Prostate gland (tissue), 2 donors: ENCODE measurements around the gene DMD. TPM values are rescaled to one million over a fixed set of nuclear protein-coding genes. Genes with fewer than 3 reads are reported as not detected.

Experiments
- DNase-seq: peaks from one replicate; pipeline ENCODE4 v3.0.0-alpha.2; 2019; ENCODE audit warnings: low spot score
- H3K27ac ChIP-seq, 2 donors: fragments of 200-600 bp; sonication (generic); 2 replicates each; pipeline ENCODE4 v1.5.1; 2017 to 2019
- H3K27me3 ChIP-seq: fragments of 200-600 bp; sonication (generic); replicated peaks from 2 replicates; pipeline ENCODE4 v1.5.1; 2019; ENCODE audit not compliant: insufficient read depth
- H3K36me3 ChIP-seq, 2 donors: fragments of 200-600 bp; sonication (generic); 1 replicate in 1 of 2; 2 replicates in 1 of 2; pipeline versions ENCODE4 v1.5.1 to v1.8.1; 2017 to 2019
- H3K4me1 ChIP-seq: fragments of 200-600 bp; sonication (generic); replicated peaks from 2 replicates; pipeline ENCODE4 v1.5.1; 2019
- H3K4me3 ChIP-seq, 2 donors: fragments of 200-600 bp; sonication (generic); 2 replicates each; pipeline ENCODE4 v1.5.1; 2017 to 2019
- H3K9me3 ChIP-seq: fragments of 200-600 bp; sonication (generic); 2 replicates; pipeline ENCODE4 v1.5.1; 2017
- POLR2A ChIP-seq: fragments of 450-650 bp; IDR thresholded peaks from one replicate; pipeline ENCODE4 v1.6.1; 2016; ENCODE audit warnings: antibody characterized with exemption, mild to moderate bottlenecking
- POLR2AphosphoS5 ChIP-seq: sonication (generic); formaldehyde crosslinking; IDR thresholded peaks from one replicate; pipeline ENCODE4 v1.6.1; 2017; ENCODE audit warnings: antibody characterized with exemption
- WGBS: methylation state at CpG from one replicate; pipeline ENCODE4 v1.1.5; 2018; 5-methylcytosine and 5-hydroxymethylcytosine counted together
- intact Hi-C: fragments of 100-400 bp; cut with DNase I; formaldehyde crosslinking; loops from one replicate; pipeline ENCODE4 v1.14.2; 2022
- total RNA-seq, 2 donors: library from RNA; depleted of rRNA; stranded (reverse); fragments of >200 nt; gene quantifications; one replicate each; pipeline ENCODE4 v1.1.0, GENCODE V29; 2016
- TF ChIP-seq, protein P1 (sequence below), 4 experiments: fragments of 200-600 bp in 2 of 4; fragments of 450-650 bp in 2 of 4; sonication (generic) in 2 of 4; IDR thresholded peaks; 1 replicate in 3 of 4; 2 replicates in 1 of 4; pipeline ENCODE4 v1.5.1; 2016 to 2019; ENCODE audit warnings: antibody characterized with exemption in 4 of 4, mild to moderate bottlenecking in 2 of 4, moderate library complexity in 2 of 4

DMD gene
- total RNA-seq, 2 donors from 2014 or later: 17.6 to 34.8 TPM

DNA sequence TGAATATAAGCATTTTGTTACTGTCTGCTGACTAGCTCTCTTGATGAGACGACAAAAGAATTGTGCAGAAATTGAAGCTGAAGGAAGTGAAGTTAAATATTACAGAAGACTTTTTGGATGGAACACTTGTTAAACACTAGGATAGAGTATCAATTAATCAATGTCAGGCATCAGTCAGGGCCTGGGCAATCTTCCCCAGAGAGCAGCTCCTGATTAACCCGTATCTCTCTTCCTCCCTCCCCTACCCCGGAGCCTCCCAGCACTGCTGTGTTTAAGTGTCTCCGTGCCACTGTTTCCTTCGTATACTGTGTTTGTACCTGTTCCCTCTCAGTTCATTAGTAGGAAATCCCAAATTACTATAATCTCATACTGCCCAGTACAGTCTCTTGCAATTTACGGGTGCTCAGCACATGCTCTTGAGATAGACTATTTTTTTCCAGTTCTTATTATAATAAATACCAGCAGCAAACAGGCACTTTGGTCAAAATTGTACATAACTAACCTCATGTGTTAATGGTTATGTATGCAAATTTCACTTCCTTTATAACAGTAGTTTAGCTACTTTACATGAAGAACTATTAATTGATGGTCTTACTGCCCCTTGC lies 1373.8 kb downstream of the DMD start:
- no peaks in the 10 kb centered on the region for H3K4me1 ChIP-seq
- no peaks in the 10 kb centered on the region for H3K27me3 ChIP-seq
- TF ChIP-seq, protein P1, sequence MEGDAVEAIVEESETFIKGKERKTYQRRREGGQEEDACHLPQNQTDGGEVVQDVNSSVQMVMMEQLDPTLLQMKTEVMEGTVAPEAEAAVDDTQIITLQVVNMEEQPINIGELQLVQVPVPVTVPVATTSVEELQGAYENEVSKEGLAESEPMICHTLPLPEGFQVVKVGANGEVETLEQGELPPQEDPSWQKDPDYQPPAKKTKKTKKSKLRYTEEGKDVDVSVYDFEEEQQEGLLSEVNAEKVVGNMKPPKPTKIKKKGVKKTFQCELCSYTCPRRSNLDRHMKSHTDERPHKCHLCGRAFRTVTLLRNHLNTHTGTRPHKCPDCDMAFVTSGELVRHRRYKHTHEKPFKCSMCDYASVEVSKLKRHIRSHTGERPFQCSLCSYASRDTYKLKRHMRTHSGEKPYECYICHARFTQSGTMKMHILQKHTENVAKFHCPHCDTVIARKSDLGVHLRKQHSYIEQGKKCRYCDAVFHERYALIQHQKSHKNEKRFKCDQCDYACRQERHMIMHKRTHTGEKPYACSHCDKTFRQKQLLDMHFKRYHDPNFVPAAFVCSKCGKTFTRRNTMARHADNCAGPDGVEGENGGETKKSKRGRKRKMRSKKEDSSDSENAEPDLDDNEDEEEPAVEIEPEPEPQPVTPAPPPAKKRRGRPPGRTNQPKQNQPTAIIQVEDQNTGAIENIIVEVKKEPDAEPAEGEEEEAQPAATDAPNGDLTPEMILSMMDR (IDR thresholded peaks at IDR 0.05): no peak
- TF ChIP-seq POLR2A (no peak), POLR2AphosphoS5 (no peak)
- H3K36me3 ChIP-seq: no peaks in the 10 kb centered on the region
- no peaks in the 10 kb centered on the region for H3K9me3 ChIP-seq
- no peak overlapping the region for H3K27ac ChIP-seq
- WGBS: 57% methylated on average over 6 of the region's 6 CpGs
- intact Hi-C loops: no loop called here
- H3K4me3 ChIP-seq: no peak overlapping the region
- no peak for DNase-seq

DNA sequence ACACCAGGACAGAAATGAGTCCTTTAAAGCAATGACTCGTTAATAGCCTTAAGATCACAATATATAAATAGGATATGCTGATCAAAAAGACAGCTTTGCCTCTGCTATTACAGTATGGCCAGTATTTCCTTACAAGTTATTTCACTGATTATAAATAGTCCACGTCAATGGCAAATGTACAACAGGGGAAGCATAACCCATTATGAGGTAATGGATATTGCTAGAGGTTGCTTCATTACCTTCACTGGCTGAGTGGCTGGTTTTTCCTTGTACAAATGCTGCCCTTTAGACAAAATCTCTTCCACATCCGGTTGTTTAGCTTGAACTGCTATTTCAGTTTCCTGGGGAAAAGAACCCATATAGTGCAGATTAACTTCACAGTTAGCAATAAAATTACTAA lies 1374.9 kb downstream of the DMD start:
- Histone ChIP-seq H3K9me3 (no peaks in the 10 kb centered on the region), H3K27me3 (no peaks in the 10 kb centered on the region), H3K4me3 (no peak overlapping the region), H3K36me3 (no peaks in the 10 kb centered on the region), H3K4me1 (no peaks in the 10 kb centered on the region), H3K27ac (no peak overlapping the region)
- intact Hi-C loops: no loop called here
- 62% methylated on average over 3 of the region's 3 CpGs for WGBS
- DNase-seq: no peak
- TF ChIP-seq, protein P1 (IDR thresholded peaks at IDR 0.05): no peak
- no peak for TF ChIP-seq POLR2AphosphoS5
- no peak for TF ChIP-seq POLR2A

DNA sequence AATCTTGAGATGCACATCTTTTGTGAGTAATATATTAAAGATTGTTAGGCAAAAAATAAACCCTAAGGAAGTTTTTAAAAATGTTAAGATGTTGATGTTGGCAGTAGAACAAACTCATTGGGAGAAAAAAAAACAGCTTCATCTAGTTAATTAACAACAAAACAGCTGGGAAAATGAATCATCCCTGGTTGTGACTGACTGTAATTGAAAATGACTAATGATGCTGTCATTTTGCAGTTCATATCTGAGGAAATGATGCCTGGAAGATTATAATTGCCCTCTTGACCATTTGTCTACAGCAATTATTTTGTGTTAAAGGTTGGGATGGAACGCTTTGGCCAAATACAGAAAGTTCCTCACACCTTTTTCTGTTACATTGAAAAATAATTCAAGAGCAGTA lies 1379.1 kb downstream of the DMD start:
- no peak overlapping the region for H3K4me3 ChIP-seq
- no peaks in the 10 kb centered on the region for H3K9me3 ChIP-seq
- WGBS: 0% methylated on average over 1 of the region's 1 CpG
- H3K4me1 ChIP-seq: no peaks in the 10 kb centered on the region
- no peaks in the 10 kb centered on the region for H3K27me3 ChIP-seq
- TF ChIP-seq POLR2A: no peak
- no peak for TF ChIP-seq POLR2AphosphoS5
- TF ChIP-seq, protein P1 (IDR thresholded peaks at IDR 0.05): no peak
- H3K36me3 ChIP-seq: no peaks in the 10 kb centered on the region
- no peak for DNase-seq
- H3K27ac ChIP-seq: no peak overlapping the region
- intact Hi-C loops: no loop called here

DNA sequence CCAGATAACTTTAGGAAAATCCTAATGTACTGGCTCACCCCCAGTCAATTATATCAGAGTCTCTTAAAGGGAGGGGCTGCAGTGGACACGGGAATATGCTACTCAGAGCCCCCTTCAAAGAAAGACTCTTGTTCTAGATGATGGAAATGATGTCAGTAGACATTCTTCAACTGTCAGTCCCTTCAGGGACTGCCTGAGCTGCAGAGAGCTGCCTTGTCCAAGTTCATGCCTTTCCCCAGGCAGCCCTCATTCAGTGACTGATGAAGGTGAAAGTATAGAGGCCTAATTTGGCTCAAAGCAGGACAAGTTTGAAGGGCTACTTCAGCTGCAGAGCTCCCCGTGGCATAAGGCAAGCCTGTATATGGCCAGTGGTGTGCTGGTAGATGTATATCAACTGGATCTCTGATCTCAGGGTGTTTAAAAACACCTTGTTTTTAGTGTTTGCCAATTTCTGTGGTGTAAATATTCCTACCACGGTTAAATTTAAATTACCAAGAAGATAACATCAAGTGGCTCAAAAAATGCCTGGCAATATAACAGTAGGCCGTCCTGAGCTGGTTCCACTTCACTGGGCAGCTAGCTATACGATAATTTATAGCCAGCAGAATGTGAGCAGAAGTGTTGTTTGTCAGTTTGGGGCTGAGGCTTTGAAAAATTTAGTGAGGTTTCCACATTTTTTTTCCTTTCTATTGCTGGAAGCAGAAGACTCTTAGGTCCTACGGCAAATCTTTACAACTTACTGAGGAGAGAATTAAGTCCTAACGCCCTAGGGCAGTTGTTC lies 1390.7 kb downstream of the DMD start:
- Histone ChIP-seq H3K27ac (no peak overlapping the region), H3K36me3 (no peaks in the 10 kb centered on the region), H3K9me3 (no peaks in the 10 kb centered on the region), H3K27me3 (no peaks in the 10 kb centered on the region), H3K4me3 (no peak overlapping the region), H3K4me1 (no peaks in the 10 kb centered on the region)
- no peak for DNase-seq
- intact Hi-C loops: no loop called here
- WGBS: 65% methylated on average over 7 of the region's 7 CpGs
- TF ChIP-seq POLR2AphosphoS5 (no peak), POLR2A (no peak)
- TF ChIP-seq, protein P1 (IDR thresholded peaks at IDR 0.05): no peak

DNA sequence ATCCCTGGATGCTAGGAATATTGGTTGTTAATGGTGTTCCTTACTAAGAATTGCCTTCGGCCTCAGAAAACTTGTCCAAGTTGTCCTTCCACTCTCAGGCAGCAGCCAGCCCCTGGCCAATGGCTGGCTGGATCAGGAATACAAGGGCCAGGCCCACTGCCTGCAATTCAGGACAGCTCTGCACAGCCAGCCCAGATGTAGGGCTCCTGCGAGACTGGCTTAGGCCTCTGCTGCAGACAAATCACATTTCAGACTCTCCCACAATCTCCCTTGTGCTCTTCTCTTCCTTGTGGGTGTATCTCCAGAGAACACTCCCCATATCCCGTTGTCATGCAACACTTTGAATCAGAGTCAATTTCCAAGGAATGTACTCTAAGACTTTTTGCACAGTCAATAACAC lies 1391.9 kb downstream of the DMD start:
- no peak overlapping the region for H3K4me3 ChIP-seq

More for the DNA sequence above, 1391.9 kb downstream of the DMD start:
- intact Hi-C loops: no loop called here
- no peak for DNase-seq
- TF ChIP-seq POLR2A (no peak), POLR2AphosphoS5 (no peak)
- TF ChIP-seq, protein P1 (IDR thresholded peaks at IDR 0.05): no peak
- WGBS: 73% methylated on average over 3 of the region's 3 CpGs
- Histone ChIP-seq H3K4me1 (no peaks in the 10 kb centered on the region), H3K27ac (no peak overlapping the region), H3K27me3 (no peaks in the 10 kb centered on the region), H3K36me3 (no peaks in the 10 kb centered on the region), H3K9me3 (no peaks in the 10 kb centered on the region)
